Activated CD4-positive, alpha-beta T cell treated with anti-CD3 and anti-CD28 coated beads, Interleukin-2, amount 50 U/mL, for 16 hours (primary cell): ENCODE measurements around the gene BIVM.

ENCODE experiments used
- DNase-seq: peaks from one replicate; pipeline ENCODE4 v3.0.0-alpha.2; 2020

BIVM gene

GRCh38 chr13:102845630-102846260, 46.8 kb downstream of the BIVM start, which contains the start of gene ERCC5:
Gene ERCC5, plus strand, starts transcription at chr13:102846032. Its CDS starts 235 bp downstream, at chr13:102846267.
- peak; percentile 97 for DNase-seq

GRCh38 chr13:102846261-102847015, 47.5 kb downstream of the BIVM start:
- DNase-seq, result peak; percentile 54

GRCh38 chr13:102847272-102848234, 48.6 kb downstream of the BIVM start:
- peak; percentile 24 for DNase-seq

- DNase-seq, result no peak
These were observed 50.0 kb downstream of the BIVM start for GRCh38 chr13:102848956-102849355.

- no peak for DNase-seq
These were observed 53.6 kb downstream of the BIVM start for GRCh38 chr13:102852556-102852955.

- no peak for DNase-seq
These were observed 55.8 kb downstream of the BIVM start for GRCh38 chr13:102854675-102855074.

GRCh38 chr13:102856557-102856956, 57.6 kb downstream of the BIVM start:
- no peak for DNase-seq

- no peak for DNase-seq
These were observed 63.8 kb downstream of the BIVM start for GRCh38 chr13:102862624-102863210.

GRCh38 chr13:102863590-102863989, 64.7 kb downstream of the BIVM start:
- no peak for DNase-seq

- DNase-seq, result no peak
These were observed 69.5 kb downstream of the BIVM start for GRCh38 chr13:102868366-102868936.

- peak; percentile 8 for DNase-seq
These were observed 71.2 kb downstream of the BIVM start for GRCh38 chr13:102869948-102870676.

GRCh38 chr13:102870677-102871415, 71.9 kb downstream of the BIVM start:
- peak; percentile 56 for DNase-seq

GRCh38 chr13:102872131-102872530, 73.2 kb downstream of the BIVM start:
- no peak for DNase-seq

- DNase-seq, result peak; percentile 24
These were observed 73.6 kb downstream of the BIVM start for GRCh38 chr13:102872531-102872930.

GRCh38 chr13:102873653-102874052, 74.7 kb downstream of the BIVM start:
- peak; percentile 42 for DNase-seq

- DNase-seq, result no peak
These were observed 76.3 kb downstream of the BIVM start for GRCh38 chr13:102875256-102875655.

GRCh38 chr13:102877303-102877702, 78.4 kb downstream of the BIVM start:
- no peak for DNase-seq

GRCh38 chr13:102878481-102878880, 79.6 kb downstream of the BIVM start:
- DNase-seq, result no peak

GRCh38 chr13:102879793-102880499, 81.0 kb downstream of the BIVM start:
- no peak for DNase-seq
